Thyroid gland (tissue), 4 donors: ENCODE results near the gene CAP1.

Experiments used
- POLR2A ChIP-seq, 2 donors: fragments of 450-650 bp; IDR thresholded peaks; one replicate each; pipeline ENCODE4 v1.6.1; 2017; ENCODE audit warnings: antibody characterized with exemption in 2 of 2, mild to moderate bottlenecking in 2 of 2, moderate library complexity in 1 of 2
- TF ChIP-seq, protein P1 (sequence below), 6 experiments: fragments of 200-600 bp in 3 of 6; fragments of 450-650 bp in 3 of 6; sonication (generic) in 3 of 6; IDR thresholded peaks; one replicate each; pipeline ENCODE4 v1.5.1; 2016 to 2019; ENCODE audit warnings: antibody characterized with exemption in 6 of 6, mild to moderate bottlenecking in 2 of 6, inconsistent platforms in 1 of 6, moderate library complexity in 1 of 6

DNA sequence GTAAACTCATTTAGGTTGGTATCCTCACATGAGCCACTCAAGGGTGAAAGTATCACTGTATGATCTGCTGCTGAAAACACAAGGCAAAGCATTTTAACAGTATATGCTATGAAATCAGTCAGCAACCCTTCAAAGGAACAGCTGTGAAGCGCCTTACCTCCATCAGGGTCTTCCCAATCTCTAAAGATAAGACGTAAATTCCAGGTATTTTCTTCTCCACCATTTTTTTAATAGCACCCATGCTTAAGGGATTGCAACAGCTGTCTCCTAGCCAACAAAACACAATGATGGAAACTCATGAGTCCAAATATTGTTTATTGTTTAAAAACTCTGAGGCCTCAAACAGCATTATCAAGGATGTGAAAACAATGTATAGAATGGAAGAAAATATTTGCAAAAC, 51.7 kb downstream of the CAP1 start:
- TF ChIP-seq POLR2A (IDR thresholded peaks at IDR 0.05) = no peak
- TF ChIP-seq, protein P1, sequence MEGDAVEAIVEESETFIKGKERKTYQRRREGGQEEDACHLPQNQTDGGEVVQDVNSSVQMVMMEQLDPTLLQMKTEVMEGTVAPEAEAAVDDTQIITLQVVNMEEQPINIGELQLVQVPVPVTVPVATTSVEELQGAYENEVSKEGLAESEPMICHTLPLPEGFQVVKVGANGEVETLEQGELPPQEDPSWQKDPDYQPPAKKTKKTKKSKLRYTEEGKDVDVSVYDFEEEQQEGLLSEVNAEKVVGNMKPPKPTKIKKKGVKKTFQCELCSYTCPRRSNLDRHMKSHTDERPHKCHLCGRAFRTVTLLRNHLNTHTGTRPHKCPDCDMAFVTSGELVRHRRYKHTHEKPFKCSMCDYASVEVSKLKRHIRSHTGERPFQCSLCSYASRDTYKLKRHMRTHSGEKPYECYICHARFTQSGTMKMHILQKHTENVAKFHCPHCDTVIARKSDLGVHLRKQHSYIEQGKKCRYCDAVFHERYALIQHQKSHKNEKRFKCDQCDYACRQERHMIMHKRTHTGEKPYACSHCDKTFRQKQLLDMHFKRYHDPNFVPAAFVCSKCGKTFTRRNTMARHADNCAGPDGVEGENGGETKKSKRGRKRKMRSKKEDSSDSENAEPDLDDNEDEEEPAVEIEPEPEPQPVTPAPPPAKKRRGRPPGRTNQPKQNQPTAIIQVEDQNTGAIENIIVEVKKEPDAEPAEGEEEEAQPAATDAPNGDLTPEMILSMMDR (IDR thresholded peaks at IDR 0.05) = no peak
